ENCODE results near the gene ARL14EPL.

- TF ChIP-seq POLR2AphosphoS5 (IDR thresholded peaks at IDR 0.05; ENCODE audit: borderline replicate concordance, low read depth, low read length) (no peak), EZH2 (IDR thresholded peaks at IDR 0.05) (no peak)
Observed at GRCh38 chr5:116084287-116084691, 52.0 kb downstream of the ARL14EPL start.
